GM03348 (cell line): Measurements from ENCODE around the gene CDC45.
"Not testable (repeated sequence)": the region's sequence is repeated elsewhere in the genome, so short reads cannot be mapped to it uniquely, and the experiment has no call there.

Experiments
- DNase-seq: peaks from one replicate; pipeline ENCODE4 v3.0.0; 2012; ENCODE audit warnings: low spot score

Gene CDC45

DNA sequence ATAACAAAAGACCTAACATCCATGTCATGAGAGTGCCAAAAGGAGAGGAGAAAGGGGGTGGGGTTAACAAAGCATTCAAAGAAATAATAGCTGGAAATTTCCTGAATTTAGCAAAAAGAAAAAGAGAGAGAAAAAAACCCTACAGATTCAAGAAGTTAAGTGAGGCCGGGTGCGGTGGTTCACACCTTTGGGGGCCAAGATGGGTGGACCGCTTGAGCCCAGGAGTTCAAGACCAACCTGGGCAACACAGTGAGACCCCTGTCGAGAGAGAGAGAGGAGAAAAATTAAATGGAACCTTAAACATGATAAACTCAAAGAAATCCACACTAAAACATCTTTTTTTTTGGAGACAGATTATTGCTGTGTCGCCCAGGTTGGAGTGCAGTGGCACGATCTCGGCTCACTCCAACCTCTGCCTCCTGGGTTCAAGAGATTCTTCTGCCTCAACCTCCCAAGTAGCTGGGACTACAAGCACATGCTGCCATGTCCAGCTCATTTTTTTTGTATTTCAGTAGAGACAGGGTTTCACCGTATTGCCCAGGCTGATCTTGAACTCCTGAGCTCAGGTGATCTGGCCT is 53.4 kb downstream of the CDC45 start:
- DNase-seq, result no peak

GRCh38 chr22:19533857-19534256 is 54.1 kb downstream of the CDC45 start:
- DNase-seq, result no peak

GRCh38 chr22:19535001-19535400 is 55.3 kb downstream of the CDC45 start:
- DNase-seq, result no peak

DNA sequence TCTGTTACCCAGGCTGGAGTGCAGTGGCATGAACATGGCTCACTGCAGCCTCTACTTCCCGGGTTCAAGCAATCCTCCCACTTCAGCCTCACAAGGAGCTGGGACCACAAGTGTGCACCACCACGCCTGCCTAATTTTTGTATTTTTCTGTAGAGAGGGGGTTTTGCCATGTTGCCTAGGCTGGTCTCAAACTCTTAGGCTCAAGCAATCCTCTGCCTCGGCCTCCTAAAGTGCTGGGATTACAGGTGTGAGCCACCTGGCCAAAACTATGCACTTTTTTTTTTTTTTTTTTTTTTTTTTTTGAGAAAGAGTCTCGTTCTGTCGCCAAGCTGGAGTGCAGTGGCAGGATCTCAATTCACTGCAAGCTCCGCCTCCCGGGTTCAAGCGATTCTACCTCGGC is 56.8 kb downstream of the CDC45 start:
- no peak for DNase-seq

- no peak for DNase-seq
Observed at GRCh38 chr22:19537941-19538488, 58.3 kb downstream of the CDC45 start.

DNA sequence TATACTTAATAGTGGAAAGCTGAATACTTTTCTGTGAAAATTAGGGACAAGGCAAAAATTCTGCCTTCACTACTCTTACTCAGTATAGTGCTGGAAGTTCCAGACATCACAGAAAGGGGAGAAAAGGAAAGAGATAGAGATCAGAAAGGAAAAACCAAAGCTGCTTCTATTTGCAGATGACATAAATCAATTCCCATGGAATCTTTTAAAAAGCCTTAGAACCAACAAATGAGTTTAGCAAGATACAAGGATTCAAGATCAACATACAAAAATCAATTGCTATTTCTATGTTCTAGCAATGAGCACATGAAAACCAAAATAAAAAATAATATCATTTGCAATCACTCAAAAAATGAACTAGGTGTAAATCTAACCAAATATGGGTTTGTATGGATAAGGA is 60.7 kb downstream of the CDC45 start:
- DNase-seq, result no peak

- DNase-seq, result peak; percentile 4
Observed at GRCh38 chr22:19543970-19544708, 64.4 kb downstream of the CDC45 start.

DNA sequence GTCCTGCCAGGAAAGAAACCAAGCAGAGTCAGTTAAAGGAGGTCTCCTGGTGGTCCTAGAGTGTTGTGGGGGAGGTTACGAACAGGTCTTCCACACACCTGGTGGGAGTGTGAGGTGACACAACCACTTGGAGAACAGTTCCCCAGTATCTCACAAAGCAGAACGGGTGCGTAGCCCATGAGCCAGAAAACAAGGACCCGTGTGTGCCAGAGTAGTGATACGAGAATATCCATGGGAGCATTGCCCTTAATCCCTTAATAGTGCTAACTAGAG is 66.2 kb downstream of the CDC45 start:
- no peak for DNase-seq

- no peak for DNase-seq
Observed at GRCh38 chr22:19546680-19547079, 67.0 kb downstream of the CDC45 start.

DNA sequence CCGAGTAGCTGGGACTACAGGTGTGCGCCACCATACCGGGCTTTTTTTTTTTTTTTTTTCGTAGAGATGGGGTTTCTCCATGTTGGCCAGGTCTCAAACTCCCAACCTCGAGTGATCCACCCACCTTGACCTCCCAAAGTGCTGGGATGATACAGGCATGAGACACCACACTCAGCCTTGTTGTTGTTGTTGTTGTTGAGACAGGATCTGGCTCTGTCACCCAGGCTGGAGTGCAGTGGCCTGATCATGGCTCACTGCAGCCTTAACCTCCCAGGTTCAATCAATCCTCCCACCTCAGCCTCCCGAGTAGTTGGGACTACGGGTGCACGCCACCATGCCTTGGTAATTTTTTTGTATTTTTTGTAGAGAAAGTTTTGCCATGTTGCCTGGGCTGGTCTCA is 67.9 kb downstream of the CDC45 start:
- no peak for DNase-seq

DNA sequence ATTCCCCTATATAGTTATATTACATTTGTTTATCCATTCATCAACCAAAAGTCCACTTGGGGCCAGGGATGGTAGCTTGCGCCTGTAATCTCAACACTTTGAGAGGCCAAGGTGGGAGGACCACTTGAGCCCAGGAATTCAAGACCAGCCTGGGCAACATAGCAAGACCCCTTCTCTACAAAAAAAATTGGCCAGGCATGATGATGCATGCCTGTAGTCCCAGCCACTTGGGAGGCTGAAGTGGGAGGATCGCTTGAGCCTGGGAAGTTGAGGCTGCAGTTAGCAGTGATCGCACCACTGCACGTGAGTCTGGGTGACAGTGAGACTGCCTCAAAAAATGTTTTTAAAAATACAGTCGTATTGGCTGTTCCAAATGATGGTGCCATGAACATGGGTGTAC is 68.7 kb downstream of the CDC45 start:
- DNase-seq, result not testable (repeated sequence)

DNA sequence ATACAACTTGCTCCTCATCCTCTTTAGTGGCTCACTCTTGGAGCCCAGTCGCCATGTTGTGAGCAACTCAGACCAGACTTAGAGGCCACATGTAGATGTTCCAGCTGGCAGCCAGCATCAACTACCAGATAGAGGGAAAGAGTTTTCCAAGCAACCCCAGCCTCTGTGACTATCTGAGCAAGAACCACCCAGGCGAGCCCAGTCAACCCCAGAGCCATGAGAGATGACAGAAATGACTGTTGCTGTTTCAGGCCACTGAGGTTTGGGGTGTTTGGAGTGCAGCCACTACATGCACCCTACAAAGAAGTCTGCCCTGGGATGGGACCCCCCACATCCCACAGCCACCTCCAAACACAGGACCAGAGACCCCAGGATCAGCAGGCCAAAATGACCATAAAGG is 69.2 kb downstream of the CDC45 start:
- no peak for DNase-seq

GRCh38 chr22:19549428-19549827 is 69.7 kb downstream of the CDC45 start:
- no peak for DNase-seq

DNA sequence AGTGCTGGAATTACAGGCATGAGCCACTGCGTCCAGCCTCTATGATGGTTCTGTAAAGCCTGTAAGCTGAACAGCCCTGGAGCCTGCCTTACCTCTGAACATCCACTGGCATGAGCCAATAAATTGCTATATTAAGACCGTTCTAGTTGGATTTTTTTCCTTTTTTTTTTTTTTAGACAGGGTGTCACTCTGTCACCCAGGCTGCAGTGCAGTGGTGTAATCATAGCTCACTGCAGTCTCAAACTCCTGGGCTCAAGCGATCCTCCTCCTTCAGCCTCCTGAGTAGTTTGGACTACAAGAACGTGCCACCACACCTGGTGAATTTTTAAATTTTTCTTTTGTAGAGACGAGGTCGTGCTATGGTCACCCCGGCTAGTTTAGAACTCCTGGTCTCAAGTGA is 70.7 kb downstream of the CDC45 start:
- DNase-seq, result no peak

- DNase-seq, result no peak
Observed at GRCh38 chr22:19553201-19553600, 73.5 kb downstream of the CDC45 start.

DNA sequence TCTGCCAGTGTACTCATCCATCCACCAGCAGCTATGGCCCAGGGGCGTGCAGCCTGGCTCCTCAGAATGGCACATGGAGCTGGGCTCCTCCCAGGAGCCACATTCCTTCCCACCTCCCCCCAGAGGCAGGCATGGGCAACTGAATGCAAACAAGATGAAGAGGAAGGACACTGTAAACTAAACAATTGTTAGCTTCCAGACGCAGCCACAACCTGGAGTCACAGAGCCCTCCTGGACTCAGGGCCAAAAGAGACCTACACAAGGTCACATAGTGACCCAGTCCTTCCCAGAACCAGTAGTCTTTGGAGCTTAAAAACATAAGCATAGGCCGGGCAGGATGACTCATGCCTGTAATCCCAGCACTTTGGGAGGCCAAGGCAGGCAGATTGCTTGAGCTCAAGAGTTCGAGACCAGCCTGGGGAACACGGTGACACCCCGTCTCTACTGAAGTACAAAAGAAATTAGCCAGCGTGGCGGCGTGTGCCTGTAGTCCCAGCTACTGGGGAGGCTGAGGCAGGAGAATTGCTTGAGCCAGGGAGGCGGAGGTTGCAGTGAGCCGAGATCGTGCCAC is 75.2 kb downstream of the CDC45 start:
- DNase-seq, result peak; percentile 32

DNA sequence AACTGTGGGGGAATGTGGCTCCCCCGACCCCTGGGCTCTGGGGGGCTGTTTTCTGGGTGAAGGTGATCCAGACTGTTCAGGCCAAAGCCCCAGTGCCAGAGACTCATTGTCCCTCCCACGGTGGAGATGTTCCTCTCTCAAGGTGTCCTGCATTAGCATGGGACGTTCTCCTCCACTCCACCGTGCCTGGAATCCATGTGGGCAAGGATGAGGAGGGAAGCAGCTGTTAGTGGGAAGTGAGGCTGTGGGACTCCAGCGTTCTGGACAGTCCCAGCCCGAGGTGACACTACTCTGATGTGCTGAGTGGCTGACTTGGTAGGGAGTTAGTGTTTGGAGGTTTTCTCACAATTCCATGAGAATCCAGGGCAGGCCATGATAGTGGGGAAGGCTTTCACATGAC is 75.9 kb downstream of the CDC45 start:
- no peak for DNase-seq

- no peak for DNase-seq
Observed at GRCh38 chr22:19556963-19557545, 77.3 kb downstream of the CDC45 start.

DNA sequence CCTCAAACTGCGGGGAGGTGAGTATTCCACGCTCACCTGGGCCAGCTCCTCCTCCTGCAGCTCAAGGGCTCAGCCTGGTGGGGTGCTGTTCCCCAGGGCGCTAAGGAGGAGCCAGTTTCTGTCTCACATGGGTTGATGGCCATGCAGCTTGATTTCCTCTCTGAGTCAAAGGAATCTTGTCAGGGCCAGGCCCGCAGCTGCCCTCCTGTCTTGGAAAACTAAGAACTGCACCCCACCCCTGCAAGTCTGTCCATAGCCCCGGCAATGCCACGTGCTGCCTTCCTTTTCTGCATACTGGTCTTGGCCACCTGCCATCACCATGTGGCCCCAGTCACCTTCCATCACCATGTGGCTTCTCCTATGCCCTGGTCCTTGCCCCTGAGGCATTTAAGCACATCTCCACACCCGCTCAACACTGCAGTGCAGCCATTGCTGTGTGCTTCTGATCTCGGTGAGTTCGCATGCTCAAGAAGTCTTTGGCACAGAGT is 79.6 kb downstream of the CDC45 start:
- no peak for DNase-seq

GRCh38 chr22:19559956-19560355 is 80.2 kb downstream of the CDC45 start:
- no peak for DNase-seq

DNA sequence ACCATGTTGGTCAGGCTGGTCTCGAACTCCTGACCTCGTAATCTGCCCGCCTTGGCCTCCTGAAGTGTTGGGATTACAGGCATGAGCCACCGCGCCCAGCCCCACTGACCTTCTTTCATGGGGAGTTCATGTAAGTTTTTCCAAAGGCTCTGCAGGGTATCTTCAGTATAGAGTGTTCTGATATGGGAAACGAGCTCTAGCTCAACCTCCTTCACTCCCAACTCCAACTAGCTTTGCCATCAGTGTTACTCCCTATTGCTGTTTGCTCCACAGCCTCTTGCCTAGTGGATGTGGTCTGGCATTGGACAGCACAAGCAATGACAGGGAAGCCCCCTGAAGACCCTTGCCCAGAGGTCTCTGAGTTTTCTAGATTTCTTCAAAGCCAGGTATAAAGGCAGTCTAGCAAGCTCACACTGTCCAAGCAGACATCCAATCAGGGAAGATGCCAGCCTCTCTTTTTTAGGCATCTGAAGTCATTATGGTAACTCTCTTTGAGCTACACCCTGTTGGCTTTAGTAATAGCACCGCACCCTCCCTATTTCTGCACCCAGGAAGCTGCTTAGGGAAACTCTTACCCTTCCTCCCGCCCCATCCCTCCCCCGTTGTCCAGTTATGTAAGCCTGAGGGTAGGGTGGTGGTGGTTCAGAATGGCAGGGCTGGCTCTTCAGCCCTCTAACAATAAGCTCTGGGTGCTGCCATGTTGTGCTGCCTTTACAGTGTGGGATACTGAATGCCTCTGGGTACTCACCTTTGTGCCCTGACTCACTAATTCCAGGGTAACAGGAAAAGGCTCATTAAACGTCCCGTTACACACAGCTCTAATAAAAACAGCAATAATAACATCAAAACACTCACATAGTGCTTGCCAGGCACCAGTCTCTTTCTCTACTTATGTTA is 85.9 kb downstream of the CDC45 start:
- no peak for DNase-seq
